ENCODE measurements around the gene SLC9A7.

DNA sequence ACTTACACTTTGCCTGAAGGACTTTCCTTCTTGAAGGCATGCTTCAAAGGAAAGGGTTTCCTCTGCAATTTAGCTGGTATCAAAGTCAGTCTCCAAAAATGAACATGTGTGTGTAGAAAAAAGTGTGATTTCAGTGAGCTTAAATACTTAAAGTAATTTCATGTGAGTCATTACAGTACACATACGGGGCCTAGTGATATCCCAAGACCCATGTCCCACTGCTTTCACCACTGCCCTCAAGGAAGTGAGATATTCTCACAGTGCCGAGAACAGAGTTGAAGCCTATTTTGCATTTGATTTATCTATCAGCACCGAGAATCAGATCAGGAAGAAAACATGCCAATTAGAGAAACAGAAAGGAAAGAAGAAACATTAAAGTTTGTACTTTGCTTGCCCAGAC lies 124.3 kb downstream of the SLC9A7 start:
- TF ChIP-seq POLR2AphosphoS5 (IDR thresholded peaks at IDR 0.05; ENCODE audit: low read depth, low read length) (no peak), POLR2A (IDR thresholded peaks at IDR 0.05; ENCODE audit: low read depth, low read length) (no peak), TAF1 (IDR thresholded peaks at IDR 0.05; ENCODE audit: borderline replicate concordance, low read depth, low read length) (no peak)
